ENCODE measurements around the gene RRAD. TPM values are rescaled to one million over a fixed set of nuclear protein-coding genes. Genes with fewer than 3 reads are reported as not detected.
A peak's percentile ranks its signal among the peaks of the same experiment; 100 is the strongest.
"Not testable (repeated sequence)": the region's sequence is repeated elsewhere in the genome, so short reads cannot be mapped to it uniquely, and the experiment has no call there.

Gene RRAD
- 0.12 and 0.24 TPM in 2 replicates for total RNA-seq (ENCODE audit: low replicate concordance)

- Histone ChIP-seq H3K9me3 (ENCODE audit: low read depth) (no peaks in the 10 kb centered on the region), H3K4me2 (peak within 1 kb of the TSS; percentile 64), H3K27ac (no peak within 1 kb of the TSS), H3K27me3 (peaks cover 65% of the 10 kb centered on the region), H4K20me1 (ENCODE audit: low read depth) (peaks cover 10% of the 10 kb centered on the region), H3K79me2 (ENCODE audit: low read depth) (no peaks in the 10 kb centered on the region), H3K9ac (no peak within 1 kb of the TSS), H3K4me1 (no peaks in the 10 kb centered on the region), H3K36me3 (no peaks in the 10 kb centered on the region), H2AFZ (replicated peaks) (peak within 1 kb of the TSS; percentile 71), H3F3A (ENCODE audit: low read depth) (peaks cover 12% of the 10 kb centered on the region), H3K4me3 (peak within 1 kb of the TSS; percentile 39)
- no peak within 1 kb of the TSS for H3K27ac Mint-ChIP-seq
- peaks cover 28% of the 10 kb centered on the region for H3K4me1 Mint-ChIP-seq
- H3K4me3 Mint-ChIP-seq, result peak within 1 kb of the TSS; percentile 80
- no peaks in the 10 kb centered on the region for H3K36me3 Mint-ChIP-seq
- no peaks in the 10 kb centered on the region for H3K9me3 Mint-ChIP-seq
- peak; percentile 54 for DNase-seq (ENCODE audit: low spot score)
- TF ChIP-seq EZH2 (IDR thresholded peaks at IDR 0.05), result peak; percentile 92
- no peak for TF ChIP-seq CTCF (IDR thresholded peaks at IDR 0.05)
- peak; percentile 85 for TF ChIP-seq EZH2phosphoT487 (IDR thresholded peaks at IDR 0.05)
- peaks cover 42% of the 10 kb centered on the region for H3K27me3 Mint-ChIP-seq (ENCODE audit: insufficient read depth, low read depth)
These were observed at the start of gene RRAD for GRCh38 chr16:66925322-66925840. Gene RRAD, minus strand, starts transcription at chr16:66925535. Its CDS starts 356 bp downstream, at chr16:66925179.

- H3K27me3 Mint-ChIP-seq (ENCODE audit: insufficient read depth, low read depth); H3K27me3 ChIP-seq; H3K9ac ChIP-seq; H2AFZ ChIP-seq (replicated peaks); H3K27ac ChIP-seq; H3K79me2 ChIP-seq (ENCODE audit: low read depth); H4K20me1 ChIP-seq (ENCODE audit: low read depth); H3K4me3 ChIP-seq; H3K9me3 Mint-ChIP-seq; DNase-seq (ENCODE audit: low spot score); H3K9me3 ChIP-seq (ENCODE audit: low read depth); H3K36me3 ChIP-seq; H3K4me3 Mint-ChIP-seq; H3F3A ChIP-seq (ENCODE audit: low read depth); H3K4me2 ChIP-seq; H3K36me3 Mint-ChIP-seq; H3K4me1 ChIP-seq: not testable (repeated sequence)
- H3K4me1 Mint-ChIP-seq, result peaks cover 23% of the 10 kb centered on the region
- peak overlapping the region; percentile 81 for H3K27ac Mint-ChIP-seq
These were observed 49.6 kb upstream of the RRAD start for GRCh38 chr16:66974932-66975246.

GRCh38 chr16:66974156-66974931 lies 49.0 kb upstream of the RRAD start:
- H3K9me3 Mint-ChIP-seq; DNase-seq (ENCODE audit: low spot score); H3K9me3 ChIP-seq (ENCODE audit: low read depth); H3K27me3 Mint-ChIP-seq (ENCODE audit: insufficient read depth, low read depth); H3K4me1 ChIP-seq; H4K20me1 ChIP-seq (ENCODE audit: low read depth); H3K4me2 ChIP-seq; H3K4me3 Mint-ChIP-seq; H3K9ac ChIP-seq; H3K36me3 Mint-ChIP-seq; H3K4me3 ChIP-seq; H3K36me3 ChIP-seq; H3K27ac ChIP-seq; H2AFZ ChIP-seq (replicated peaks); H3K27me3 ChIP-seq; H3F3A ChIP-seq (ENCODE audit: low read depth); H3K79me2 ChIP-seq (ENCODE audit: low read depth): not testable (repeated sequence)
- Mint-ChIP-seq H3K27ac (peak overlapping the region; percentile 50), H3K4me1 (peaks cover 23% of the 10 kb centered on the region)

- H3K27me3 ChIP-seq, result no peaks in the 10 kb centered on the region
- H3K4me2 ChIP-seq, result no peak overlapping the region
- H3K27ac Mint-ChIP-seq, result no peak overlapping the region
- H3K36me3 Mint-ChIP-seq, result no peaks in the 10 kb centered on the region
- H3K79me2 ChIP-seq (ENCODE audit: low read depth), result no peaks in the 10 kb centered on the region
- H3F3A ChIP-seq (ENCODE audit: low read depth), result no peaks in the 10 kb centered on the region
- H3K4me3 Mint-ChIP-seq, result no peak overlapping the region
- no peak overlapping the region for H3K27ac ChIP-seq
- DNase-seq (ENCODE audit: low spot score), result no peak
- H3K36me3 ChIP-seq, result no peaks in the 10 kb centered on the region
- no peaks in the 10 kb centered on the region for H4K20me1 ChIP-seq (ENCODE audit: low read depth)
- no peak overlapping the region for H2AFZ ChIP-seq (replicated peaks)
- no peak for TF ChIP-seq EZH2 (IDR thresholded peaks at IDR 0.05)
- no peak for TF ChIP-seq CTCF (IDR thresholded peaks at IDR 0.05)
- no peak for TF ChIP-seq EZH2phosphoT487 (IDR thresholded peaks at IDR 0.05)
- no peaks in the 10 kb centered on the region for H3K9me3 Mint-ChIP-seq
- no peaks in the 10 kb centered on the region for H3K9me3 ChIP-seq (ENCODE audit: low read depth)
- H3K9ac ChIP-seq, result no peak overlapping the region
- peaks cover 6% of the 10 kb centered on the region for H3K27me3 Mint-ChIP-seq (ENCODE audit: insufficient read depth, low read depth)
- peaks cover 23% of the 10 kb centered on the region for H3K4me1 Mint-ChIP-seq
- H3K4me1 ChIP-seq, result no peaks in the 10 kb centered on the region
- H3K4me3 ChIP-seq, result no peak overlapping the region
These were observed 48.4 kb upstream of the RRAD start for GRCh38 chr16:66973716-66974115.

Measured in neural progenitor cell (in vitro differentiated cells).